Uterus (tissue), 4 donors: Measurements from ENCODE around the gene H2AZ1. TPM values are rescaled to one million over a fixed set of nuclear protein-coding genes. Genes with fewer than 3 reads are reported as not detected.
A peak's percentile ranks its signal among the peaks of the same experiment; 100 is the strongest.

Source experiments
- DNase-seq, 2 donors: peaks; one replicate each; pipeline ENCODE4 v3.0.0-alpha.2; 2019 to 2020
- H3K27ac ChIP-seq, 2 donors: fragments of 200-600 bp; sonication (generic); 1 replicate in 1 of 2; 2 replicates in 1 of 2; pipeline ENCODE4 v1.5.1; 2016 to 2018
- H3K27me3 ChIP-seq, 2 donors: fragments of 200-600 bp; sonication (generic); one replicate each; pipeline ENCODE4 v1.5.1; 2018 to 2019; ENCODE audit warnings: control low read depth in 1 of 2
- H3K36me3 ChIP-seq, 2 donors: fragments of 200-600 bp; sonication (generic); one replicate each; pipeline ENCODE4 v1.5.1; 2019; ENCODE audit warnings: control low read depth in 1 of 2
- H3K4me1 ChIP-seq, 2 donors: fragments of 200-600 bp; sonication (generic); one replicate each; pipeline ENCODE4 v1.5.1; 2018 to 2019; ENCODE audit warnings: control low read depth in 1 of 2
- H3K4me3 ChIP-seq, 2 donors: fragments of 200-600 bp; sonication (generic); 1 replicate in 1 of 2; 2 replicates in 1 of 2; pipeline ENCODE4 v1.5.1; 2018 to 2019; ENCODE audit warnings: mild to moderate bottlenecking in 1 of 2
- H3K9me3 ChIP-seq, 2 donors: fragments of 200-600 bp; sonication (generic); one replicate each; pipeline ENCODE4 v1.5.1; 2019; ENCODE audit warnings: control low read depth in 1 of 2
- CTCF ChIP-seq, 4 experiments: fragments of 200-600 bp in 2 of 4; fragments of 450-650 bp in 2 of 4; sonication (generic) in 2 of 4; IDR thresholded peaks; one replicate each; pipeline ENCODE4 v1.5.1; 2016 to 2019; ENCODE audit warnings: antibody characterized with exemption in 4 of 4, mild to moderate bottlenecking in 2 of 4, moderate library complexity in 1 of 4
- POLR2A ChIP-seq, 2 donors: fragments of 450-650 bp; IDR thresholded peaks; one replicate each; pipeline ENCODE4 v1.6.1; 2016; ENCODE audit warnings: antibody characterized with exemption in 2 of 2, mild to moderate bottlenecking in 1 of 2, moderate library complexity in 1 of 2
- intact Hi-C: fragments of 100-400 bp; cut with DNase I; formaldehyde crosslinking; loops from one replicate; pipeline ENCODE4 v1.15.1; 2023; ENCODE audit warnings: low total_unique reads
- total RNA-seq, 4 donors: library from RNA; depleted of rRNA in 3 of 4; stranded (reverse); fragments of >200 nt in 3 of 4; gene quantifications; one replicate each; pipeline versions ENCODE4 v1.1.0 to v1.2.4, GENCODE V29; 2014 to 2023
- donor health status: DM: yes; HTN: yes; CAD: no.

H2AZ1 gene
- total RNA-seq = 100 to 1,000 TPM in 3 of 4 donors, 10 to 100 TPM in 1; 99.7 to 206 (median 134) TPM

DNA sequence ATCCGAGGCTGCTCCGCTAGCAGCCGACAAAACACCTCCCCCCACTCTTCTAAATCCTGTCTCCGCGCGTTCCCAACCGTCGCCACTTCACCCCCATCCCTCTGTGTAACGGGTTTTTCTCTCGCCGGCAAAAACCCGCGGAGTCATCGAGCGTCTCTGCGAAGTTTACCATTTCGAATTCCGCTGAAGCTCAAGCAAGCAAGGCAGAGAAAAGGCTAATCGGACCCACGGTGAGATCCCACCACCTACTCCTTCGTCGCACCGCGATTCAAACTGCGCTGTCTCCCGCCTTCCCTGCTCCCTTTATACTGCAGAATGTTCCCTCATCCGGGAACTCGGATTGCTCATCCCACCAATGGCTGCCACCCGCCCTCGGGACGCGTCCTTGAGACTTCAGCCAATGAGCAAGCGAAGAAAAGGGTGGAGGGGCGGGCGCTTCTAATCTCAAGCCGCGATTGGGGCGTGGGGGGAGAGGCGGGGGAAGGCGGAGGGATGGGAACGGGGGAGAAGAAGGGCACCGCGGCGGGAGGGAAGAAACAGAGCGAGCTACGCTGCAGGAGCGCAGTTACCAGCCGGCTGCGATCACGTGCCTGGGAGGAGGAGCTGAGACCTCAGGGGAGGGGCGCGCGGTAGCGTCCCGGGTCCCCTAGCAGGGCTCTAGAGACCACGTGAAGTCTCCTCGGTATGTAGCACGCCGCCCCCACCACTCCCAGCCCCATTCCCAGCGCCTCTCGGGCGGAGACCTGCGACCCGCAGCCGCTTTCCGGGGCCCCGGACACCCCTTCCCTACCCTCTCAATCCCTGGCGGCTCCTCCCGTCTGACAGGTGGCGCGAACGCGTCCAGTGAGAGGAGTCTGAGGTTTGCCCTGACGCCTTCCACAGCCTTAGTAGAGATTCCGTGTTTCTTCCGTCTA is at the start of gene H2AZ1:
Gene H2AZ1 (minus strand): TSS at position 277 of the 914 bp plus-strand sequence. CDS start 105 bp downstream, at position 172.
- DNase-seq = peak; percentile 98 to 100
- H3K4me3 ChIP-seq = peak within 1 kb of the TSS; percentile 83 to 90
- no peaks in the 10 kb centered on the region for H3K36me3 ChIP-seq
- intact Hi-C loops = loop anchor here (10.0 kb wide), 1 partner anchor 55 kb away; the partner anchor contains the start of gene LAMTOR3
- TF ChIP-seq POLR2A (IDR thresholded peaks at IDR 0.05) = peak; percentile 87 to 90
- peak in 1 of 4 experiments; percentile 3 for TF ChIP-seq CTCF (IDR thresholded peaks at IDR 0.05)
- no peaks in the 10 kb centered on the region for H3K9me3 ChIP-seq
- no peaks in the 10 kb centered on the region for H3K27me3 ChIP-seq
- no peaks in the 10 kb centered on the region for H3K4me1 ChIP-seq
- H3K27ac ChIP-seq = peak within 1 kb of the TSS; percentile 92 to 97

DNA sequence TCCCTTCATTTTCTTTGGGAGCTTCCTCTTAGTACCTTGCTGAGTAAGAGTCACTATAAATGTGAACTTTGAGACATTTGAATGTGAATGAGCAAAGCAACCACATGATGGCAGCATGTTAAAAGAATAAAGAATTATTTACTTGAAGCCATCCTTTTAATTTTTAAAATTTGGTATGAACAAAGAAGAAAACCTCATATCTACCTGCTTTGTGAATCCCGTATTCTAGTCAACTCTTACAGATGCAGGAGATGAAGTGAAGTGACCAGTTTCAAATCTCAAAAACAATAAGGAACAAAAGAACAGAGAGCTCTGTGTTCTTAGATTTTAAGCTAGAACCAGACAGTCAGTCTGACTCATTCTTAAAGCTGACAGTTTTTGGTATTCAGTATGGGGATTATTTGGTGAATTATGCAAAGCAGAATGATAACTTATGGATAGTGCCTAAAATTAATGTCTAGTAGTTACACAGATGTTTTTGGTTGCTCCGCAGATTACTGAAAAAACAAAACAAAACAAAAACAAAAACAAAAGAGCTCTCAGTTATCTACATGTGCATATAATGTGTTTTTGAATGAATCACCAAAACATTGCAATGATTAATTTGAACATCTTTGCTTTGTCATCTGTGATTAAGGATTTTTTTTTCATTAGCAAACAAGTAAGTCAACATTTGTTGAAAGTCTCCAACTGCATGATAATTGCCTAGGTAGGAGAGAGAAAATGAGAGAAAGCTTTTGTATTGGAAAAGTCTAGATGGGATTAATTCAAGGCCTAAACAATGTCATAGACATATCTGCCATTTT is 48.2 kb upstream of the H2AZ1 start:
- TF ChIP-seq CTCF (IDR thresholded peaks at IDR 0.05) (peak in 1 of 4 experiments; percentile 6), POLR2A (IDR thresholded peaks at IDR 0.05) (no peak)
- H3K36me3 ChIP-seq = no peaks in the 10 kb centered on the region
- H3K4me3 ChIP-seq = no peak overlapping the region
- intact Hi-C loops = no loop called here
- no peaks in the 10 kb centered on the region for H3K4me1 ChIP-seq
- H3K27me3 ChIP-seq = no peaks in the 10 kb centered on the region
- H3K9me3 ChIP-seq = no peaks in the 10 kb centered on the region
- no peak overlapping the region for H3K27ac ChIP-seq
- DNase-seq = no peak

- intact Hi-C loops = no loop called here
- Histone ChIP-seq H3K4me1 (no peaks in the 10 kb centered on the region), H3K36me3 (no peaks in the 10 kb centered on the region), H3K27me3 (no peaks in the 10 kb centered on the region), H3K27ac (no peak overlapping the region), H3K4me3 (no peak overlapping the region), H3K9me3 (no peaks in the 10 kb centered on the region)
- TF ChIP-seq POLR2A (IDR thresholded peaks at IDR 0.05) (no peak), CTCF (IDR thresholded peaks at IDR 0.05) (no peak)
- DNase-seq = no peak
These were observed 41.7 kb upstream of the H2AZ1 start for GRCh38 chr4:99991741-99992140.

DNA sequence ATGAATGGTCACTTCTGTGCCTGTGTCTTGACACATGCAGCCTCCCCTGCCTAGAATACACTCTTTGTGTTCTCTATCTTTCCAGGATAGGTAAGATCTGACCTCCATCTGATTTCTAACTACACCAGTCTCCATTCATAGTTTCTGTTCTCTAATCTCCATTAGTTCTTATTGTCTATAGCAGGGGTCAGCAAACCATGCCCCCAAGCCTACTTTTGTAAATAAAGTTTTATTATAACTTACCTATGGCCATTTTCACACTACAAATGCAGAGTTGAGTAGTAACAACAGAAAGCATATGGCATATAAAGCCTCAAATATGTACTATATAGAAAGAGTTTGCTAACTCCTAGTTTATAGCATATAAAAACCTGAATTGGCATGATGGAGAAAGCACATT is 37.6 kb upstream of the H2AZ1 start:
- TF ChIP-seq POLR2A (IDR thresholded peaks at IDR 0.05) (no peak), CTCF (IDR thresholded peaks at IDR 0.05) (no peak)
- H3K36me3 ChIP-seq = no peaks in the 10 kb centered on the region
- H3K4me1 ChIP-seq = no peaks in the 10 kb centered on the region
- no peaks in the 10 kb centered on the region for H3K9me3 ChIP-seq
- H3K4me3 ChIP-seq = no peak overlapping the region
- DNase-seq = no peak
- H3K27me3 ChIP-seq = no peaks in the 10 kb centered on the region
- H3K27ac ChIP-seq = no peak overlapping the region
- intact Hi-C loops = no loop called here
